OCI-LY3 (cell line): ENCODE data around the gene FCMR.

Source experiments
- EZH2phosphoT487 ChIP-seq: fragments of 200-600 bp; shearing (Covaris generic); IDR thresholded peaks from 2 replicates; pipeline ENCODE4 v1.6.1; 2018; ENCODE audit warnings: antibody characterized with exemption, mixed run types, low read depth
- TF ChIP-seq, protein P1 (sequence below): fragments of 200-600, 300-600 bp; sonication (generic); IDR thresholded peaks from 2 replicates; pipeline ENCODE4 v1.5.1; 2014; ENCODE audit warnings: antibody characterized with exemption, low read length, low read depth

DNA sequence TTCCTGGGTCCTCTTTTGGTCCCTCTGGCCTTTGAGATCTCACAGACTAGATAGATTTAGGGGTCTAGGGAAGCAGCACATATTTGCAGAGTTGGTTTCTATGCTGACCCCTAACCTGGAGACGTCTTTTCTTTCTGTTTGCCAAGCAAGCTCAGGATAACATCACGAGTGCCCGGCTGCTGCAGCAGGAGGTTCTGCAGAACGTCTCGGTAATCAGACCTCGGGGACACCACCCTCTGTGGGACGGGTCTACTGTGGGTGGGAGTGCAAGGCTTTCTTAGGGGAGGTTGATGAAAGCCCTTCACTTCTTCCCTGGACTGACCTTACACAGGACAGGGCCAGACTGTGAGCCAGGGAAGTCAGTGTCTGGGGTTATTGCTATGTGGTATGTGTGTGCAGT lies 21.6 kb downstream of the FCMR start:
- TF ChIP-seq, protein P1, sequence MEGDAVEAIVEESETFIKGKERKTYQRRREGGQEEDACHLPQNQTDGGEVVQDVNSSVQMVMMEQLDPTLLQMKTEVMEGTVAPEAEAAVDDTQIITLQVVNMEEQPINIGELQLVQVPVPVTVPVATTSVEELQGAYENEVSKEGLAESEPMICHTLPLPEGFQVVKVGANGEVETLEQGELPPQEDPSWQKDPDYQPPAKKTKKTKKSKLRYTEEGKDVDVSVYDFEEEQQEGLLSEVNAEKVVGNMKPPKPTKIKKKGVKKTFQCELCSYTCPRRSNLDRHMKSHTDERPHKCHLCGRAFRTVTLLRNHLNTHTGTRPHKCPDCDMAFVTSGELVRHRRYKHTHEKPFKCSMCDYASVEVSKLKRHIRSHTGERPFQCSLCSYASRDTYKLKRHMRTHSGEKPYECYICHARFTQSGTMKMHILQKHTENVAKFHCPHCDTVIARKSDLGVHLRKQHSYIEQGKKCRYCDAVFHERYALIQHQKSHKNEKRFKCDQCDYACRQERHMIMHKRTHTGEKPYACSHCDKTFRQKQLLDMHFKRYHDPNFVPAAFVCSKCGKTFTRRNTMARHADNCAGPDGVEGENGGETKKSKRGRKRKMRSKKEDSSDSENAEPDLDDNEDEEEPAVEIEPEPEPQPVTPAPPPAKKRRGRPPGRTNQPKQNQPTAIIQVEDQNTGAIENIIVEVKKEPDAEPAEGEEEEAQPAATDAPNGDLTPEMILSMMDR, result no peak
- TF ChIP-seq EZH2phosphoT487, result no peak
